Stimulated activated CD4-positive, alpha-beta T cell treated with anti-CD3 and anti-CD28 coated beads, Interleukin-4, amount 100 ng/mL, for 4 hours (primary cell): ENCODE results near the gene SIGLEC8.
"Not testable (repeated sequence)": the region's sequence is repeated elsewhere in the genome, so short reads cannot be mapped to it uniquely, and the experiment has no call there.

ENCODE experiments used
- DNase-seq, 2 experiments: peaks; one replicate each; pipeline ENCODE4 v3.0.0-alpha.2; 2020

SIGLEC8 gene

DNA sequence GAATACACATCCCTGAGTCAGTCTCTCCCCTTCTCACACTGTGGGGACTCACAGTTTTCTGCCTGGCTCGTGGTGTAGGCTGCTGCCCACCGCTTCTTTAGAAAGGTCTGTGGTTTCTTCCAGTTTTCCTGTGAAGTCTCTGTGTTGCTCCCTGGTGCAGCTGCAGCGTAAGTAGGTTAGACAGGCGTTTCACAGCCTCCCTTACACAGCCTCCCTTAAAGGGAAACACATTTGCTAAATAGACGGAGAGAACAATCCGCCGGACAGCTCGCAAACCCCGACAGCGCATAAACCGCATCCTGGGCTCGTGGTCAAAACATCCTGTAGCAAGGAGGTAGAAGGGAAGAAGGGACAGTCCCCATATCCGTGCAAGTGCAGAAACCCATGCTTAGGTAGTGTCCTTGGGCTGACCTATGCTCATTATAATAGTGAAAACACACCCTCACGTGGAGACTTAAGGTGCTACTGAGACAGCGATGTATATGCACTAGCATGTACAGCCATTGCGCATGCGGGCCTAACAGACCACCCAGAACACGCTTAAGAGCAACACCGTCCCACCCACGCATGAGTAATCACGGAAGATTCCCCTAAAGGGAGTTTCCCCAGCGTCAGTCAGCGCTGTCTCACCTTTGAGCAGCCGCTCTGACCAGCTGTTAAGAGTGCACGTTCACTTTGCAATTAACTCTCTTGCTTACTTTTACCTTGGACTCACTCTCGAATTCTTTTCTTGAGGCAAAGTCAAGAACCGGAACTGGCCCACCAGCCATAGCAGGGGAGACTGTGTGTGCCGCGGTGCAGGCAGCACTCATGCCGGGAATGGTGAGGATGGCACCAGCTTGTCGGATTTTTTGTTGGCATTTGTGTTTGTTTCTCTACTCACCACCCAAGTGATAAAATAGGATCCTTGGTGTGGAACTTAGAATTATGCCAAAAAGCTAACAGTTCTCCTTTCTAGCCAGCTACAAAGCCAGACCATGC is 16.6 kb downstream of the SIGLEC8 start:
- peak; percentile 72 to 95 for DNase-seq

DNA sequence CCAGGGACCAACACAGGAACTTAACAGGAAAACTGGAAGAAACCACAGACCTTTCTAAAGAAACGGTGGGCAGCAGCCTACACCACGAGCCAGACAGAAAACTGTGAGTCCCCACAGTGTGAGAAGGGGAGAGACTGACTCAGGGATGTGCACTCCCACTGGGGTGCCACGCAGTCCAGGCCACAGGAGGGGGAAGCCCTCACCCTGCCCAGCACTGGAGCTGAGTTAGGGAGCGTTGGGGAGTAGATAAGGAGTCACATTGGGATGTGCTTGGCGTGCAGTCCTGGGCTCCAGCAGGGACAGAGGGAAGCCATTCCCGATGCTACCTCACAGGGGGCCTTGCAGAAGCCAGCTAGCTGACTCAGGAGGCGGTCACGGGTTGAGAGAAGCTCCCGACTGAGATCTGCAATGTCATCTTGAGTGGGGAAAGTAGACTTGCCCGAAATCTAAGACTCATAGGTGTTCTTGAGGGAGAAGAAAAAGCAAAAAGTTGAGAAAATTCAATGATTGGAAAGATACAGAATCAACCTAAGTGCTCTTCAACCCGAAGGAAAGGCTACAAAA is 17.3 kb downstream of the SIGLEC8 start:
- DNase-seq: peak; percentile 47 to 81

DNA sequence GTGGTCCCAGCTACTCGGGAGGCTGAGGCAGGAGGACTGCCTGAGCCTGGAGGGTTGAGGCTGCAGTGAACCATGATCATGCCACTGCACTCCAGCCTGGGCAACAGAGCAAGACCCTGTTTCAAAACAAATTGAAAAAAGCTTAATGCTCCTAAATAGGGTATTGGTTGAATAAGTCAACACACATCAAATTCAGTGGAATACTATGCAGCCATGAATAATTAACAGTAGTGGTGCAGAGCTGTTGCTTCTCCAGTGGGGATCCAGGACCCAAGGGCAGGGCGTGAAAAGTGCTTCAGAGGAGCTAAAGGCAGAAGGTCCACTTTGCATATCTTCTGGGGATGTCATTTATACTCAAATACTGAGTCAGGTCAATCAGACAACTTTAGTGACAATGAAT is 18.2 kb downstream of the SIGLEC8 start:
- no peak for DNase-seq

DNA sequence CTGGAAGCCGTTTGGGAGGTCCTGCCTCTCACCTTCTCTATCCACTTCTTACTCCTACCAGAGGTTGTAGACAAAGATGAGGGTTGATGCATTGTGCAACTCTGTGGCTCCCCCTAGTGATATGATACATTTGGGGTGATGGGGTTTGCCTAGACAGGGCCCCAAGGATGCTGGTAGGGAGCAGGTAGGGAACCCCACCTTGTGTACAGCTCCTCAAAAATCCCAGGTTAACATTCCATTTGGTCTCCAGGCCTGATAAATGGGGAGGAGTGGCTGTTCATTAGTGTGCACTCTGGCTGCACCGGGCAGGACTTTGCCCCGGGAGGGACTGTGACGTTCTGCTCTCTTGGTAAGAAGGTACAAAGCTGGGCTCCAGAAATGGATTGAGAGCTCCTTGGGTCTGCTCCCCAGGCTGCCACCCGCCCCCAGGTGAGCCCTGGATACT is 19.2 kb downstream of the SIGLEC8 start:
- DNase-seq: peak in 1 of 2 experiments; percentile 25

DNA sequence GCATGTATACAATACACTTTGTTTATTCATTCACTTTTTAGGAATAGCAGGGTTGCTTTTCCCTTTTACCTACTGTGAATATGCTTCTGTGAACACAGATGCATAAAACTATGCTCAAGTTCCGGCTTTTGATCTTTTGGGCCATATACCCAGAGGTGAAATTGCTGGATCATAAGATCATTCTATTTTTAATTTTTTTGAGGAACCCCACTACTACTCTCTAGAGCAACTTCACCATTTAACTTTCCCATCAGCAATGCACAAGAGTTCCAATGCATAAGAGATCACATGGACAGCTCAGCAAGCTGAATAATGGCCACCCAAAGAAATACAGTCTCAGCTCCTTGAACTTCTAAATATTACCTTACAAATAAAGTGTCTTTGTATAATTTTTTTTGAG is 23.8 kb downstream of the SIGLEC8 start:
- DNase-seq: no peak

DNA sequence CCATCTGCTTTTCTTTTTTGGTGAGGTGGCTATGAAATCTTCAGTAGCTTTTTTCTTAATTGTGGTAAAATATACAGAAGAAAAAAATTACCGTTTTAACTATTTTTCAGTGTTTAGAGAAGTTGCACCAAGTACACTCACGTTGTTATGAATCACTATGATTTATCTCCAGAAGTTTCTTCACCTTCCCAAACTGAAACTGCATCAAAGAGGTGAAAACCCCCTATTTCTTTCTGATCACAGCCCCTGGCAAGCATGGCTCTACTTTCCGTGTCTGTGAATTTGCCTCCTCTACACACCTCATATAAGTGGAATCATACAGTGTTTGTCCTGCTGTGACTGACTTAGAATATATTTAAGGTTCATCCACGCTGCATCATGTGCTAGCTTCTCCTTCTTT is 25.2 kb downstream of the SIGLEC8 start:
- no peak for DNase-seq

DNA sequence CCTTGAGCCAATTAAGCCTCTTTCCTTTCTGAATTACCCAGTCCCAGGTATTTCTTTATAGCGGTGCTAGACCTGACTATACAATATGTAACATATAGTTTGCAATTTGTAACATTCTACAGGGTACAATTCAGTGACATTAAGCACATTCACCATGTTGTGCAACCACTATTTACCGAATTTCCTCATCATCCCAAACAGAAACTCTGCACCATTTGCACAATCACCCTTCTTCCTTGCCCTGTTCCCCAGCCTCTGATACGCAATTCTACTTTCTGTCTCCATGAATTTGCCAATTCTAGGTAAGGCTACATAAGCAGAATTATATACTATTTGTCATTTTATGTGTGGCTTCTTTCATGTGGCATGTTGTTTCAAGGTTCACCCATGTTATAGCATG is 27.1 kb downstream of the SIGLEC8 start:
- DNase-seq: no peak

- DNase-seq: no peak
Measured at GRCh38 chr19:51430221-51430620, 28.0 kb downstream of the SIGLEC8 start.

- DNase-seq: no peak
Measured at GRCh38 chr19:51427201-51427600, 31.1 kb downstream of the SIGLEC8 start.

- peak; percentile 69 to 92 for DNase-seq
Measured at GRCh38 chr19:51422053-51422448, 36.2 kb downstream of the SIGLEC8 start.

DNA sequence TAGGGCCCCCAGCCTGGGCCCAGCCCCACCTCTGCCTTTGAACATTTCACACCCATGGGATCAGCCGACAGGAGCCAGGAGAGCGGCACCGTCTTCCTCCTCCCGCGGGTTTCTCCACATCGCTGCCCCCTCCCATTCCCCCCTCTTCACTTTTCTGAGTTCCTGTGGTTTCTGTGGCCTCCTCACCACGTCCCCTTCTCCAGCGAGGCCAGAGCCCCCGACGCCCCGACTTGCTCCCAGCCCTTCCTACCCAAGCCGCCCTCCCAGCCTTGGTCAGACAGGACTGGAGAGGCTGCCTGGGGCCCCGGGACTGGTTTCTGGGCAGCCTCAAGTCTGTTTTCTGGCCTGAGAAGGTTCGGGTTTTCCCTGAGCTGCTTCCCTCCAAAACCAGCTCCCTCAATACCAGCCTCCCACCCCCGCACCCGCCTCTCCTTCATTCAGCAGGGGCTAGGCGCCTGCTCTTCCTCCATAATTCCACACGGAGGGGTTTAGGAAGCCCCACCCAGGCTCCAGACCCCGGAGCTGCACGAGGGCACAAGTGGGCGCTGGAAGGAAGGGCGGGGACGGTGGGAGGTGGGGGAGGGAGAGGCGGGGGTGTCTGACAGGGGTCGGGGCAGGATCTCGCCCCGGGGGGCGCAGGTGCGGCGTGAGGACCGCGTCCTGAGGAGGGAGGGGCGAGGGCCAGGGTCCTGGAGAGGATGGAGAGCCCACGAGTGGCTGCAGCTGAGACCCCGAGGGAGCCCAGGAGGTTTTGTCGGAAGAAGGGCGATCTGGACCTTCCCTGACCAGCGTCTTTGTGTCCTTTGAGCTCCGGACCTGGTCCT is 36.8 kb downstream of the SIGLEC8 start:
- no peak for DNase-seq

GRCh38 chr19:51420511-51420910 is 37.7 kb downstream of the SIGLEC8 start:
- not testable (repeated sequence) for DNase-seq

DNA sequence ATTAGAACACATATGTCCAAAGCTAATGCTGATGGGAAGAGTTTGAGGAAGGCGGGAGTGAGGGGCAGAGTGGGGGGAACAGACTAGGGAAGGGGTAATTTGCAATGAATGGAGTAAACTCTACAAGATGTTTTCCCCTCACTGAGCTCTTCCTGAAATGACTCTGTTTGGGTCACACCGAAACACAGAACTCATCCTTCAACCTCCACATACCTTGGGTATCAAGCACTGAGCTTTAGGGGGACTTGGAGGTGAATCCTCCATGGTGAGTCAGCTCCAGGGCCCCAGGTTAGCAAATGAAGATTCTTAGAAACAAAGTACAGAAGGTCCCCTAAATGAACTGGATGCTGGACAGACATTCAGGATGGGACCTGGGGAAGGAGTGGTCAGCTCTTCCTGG is 39.5 kb downstream of the SIGLEC8 start:
- DNase-seq: no peak

- no peak for DNase-seq
Measured at GRCh38 chr19:51417810-51418157, 40.5 kb downstream of the SIGLEC8 start.

GRCh38 chr19:51417107-51417809 is 41.0 kb downstream of the SIGLEC8 start, which contains the start of gene SIGLEC10:
Gene SIGLEC10 (minus strand): TSS chr19:51417642. CDS start chr19:51417581, 61 bp downstream.
- DNase-seq: no peak

DNA sequence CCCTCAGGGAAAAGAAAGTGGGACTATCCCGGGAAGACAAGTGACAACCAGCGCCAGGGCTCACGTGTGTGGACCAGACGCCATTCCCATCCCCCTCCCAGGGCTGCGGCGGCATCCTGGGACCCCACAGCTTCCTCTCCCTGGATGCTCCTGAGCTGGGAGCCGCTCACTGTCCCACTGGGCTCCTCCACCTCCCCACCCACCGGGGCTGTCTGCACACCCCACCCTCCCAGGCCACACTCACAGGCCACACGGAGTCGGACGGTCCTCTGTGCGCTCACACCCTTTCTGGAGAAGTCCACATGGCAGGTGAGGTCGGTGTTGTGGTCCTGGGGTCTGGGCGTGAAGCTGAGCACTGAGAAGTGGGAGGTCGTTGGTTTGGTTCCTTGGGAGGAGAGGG is 41.8 kb downstream of the SIGLEC8 start:
- DNase-seq: not testable (repeated sequence)

DNA sequence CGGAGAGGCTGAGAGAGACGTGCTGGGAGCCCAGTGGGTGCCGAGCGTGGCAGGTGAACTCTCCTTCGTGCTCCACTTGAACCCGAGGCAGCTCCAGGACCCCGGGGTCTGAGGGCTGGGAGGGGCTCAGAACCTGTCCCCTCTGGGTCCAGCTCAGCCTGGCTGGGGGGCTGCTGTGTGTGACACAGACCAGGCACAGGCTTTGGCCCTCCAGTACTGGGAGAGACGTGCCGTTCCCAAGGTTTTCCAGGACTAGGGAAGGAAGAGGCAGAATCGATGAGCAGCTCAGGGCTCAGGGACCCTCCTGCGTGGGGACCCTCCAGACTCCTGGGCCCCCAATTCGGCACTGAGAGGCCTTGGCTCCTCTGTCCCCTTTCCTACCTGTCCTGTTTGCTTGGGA is 43.1 kb downstream of the SIGLEC8 start:
- DNase-seq: no peak

DNA sequence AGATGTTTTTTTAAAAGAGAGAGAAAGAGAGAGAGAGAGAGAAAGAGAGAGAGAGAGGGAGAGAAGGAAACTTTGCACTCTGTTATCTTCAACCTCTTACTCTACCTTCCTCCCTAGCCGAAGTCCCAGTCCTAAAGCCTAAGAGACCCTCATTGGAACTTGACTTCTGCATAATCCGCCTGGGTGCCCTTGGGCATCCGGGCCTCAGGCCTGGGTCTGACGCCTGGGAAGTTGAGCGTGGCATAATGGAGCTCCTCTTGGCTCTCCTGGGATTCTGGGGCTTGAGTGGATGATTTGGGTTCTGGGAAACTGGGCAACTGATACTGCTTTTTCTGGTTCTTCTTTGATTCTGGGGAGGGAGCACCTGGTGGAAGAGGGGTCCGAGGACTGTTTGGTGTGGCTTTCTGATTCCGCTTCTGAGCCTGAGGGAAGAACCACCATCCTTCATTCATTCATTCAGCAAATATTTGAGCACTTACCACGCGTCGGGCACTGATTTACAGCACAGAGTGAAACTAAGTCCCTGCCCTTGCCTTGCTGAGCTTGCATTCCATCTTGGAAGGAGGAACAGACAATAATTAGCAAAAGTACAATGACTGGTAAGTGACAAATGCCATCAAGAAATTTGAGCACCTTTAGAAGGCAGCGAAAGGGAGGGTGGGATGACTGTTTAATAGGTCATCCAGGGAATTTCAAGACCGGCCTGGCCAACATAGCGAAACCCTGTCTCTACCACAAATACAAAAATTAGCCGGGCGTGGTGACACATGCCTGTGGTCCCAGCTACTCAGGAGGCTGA is 47.1 kb downstream of the SIGLEC8 start:
- DNase-seq: no peak

DNA sequence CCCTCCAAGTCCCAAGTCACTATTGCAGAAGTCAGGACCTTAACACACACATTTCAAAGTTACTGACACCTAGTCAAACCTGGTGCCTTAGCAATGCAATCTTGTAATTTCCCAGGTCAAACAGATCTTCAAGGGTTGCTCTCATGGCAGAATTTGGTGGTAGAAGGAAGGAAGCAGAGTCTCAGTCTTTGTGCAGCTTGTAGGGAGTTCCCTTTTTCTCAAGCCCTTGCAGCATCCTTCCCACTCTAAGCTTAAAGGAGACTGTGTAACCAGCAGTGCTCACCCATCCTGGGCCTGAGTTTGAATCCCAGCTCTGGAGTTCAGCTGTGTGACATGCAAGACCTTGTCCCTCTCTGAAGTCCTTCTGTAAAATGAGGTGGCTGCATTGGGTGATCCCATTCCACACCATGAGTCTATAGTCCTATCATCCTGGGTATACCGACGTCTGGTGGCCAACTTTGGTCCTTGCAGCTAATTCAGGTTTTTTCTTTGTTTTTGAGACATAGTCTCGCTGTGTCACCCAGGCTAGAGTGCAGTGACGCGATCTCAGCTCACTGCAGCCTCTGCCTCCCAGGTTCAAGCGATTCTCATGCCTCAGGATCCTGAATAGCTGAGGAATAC is 50.6 kb downstream of the SIGLEC8 start:
- DNase-seq: peak in 1 of 2 experiments; percentile 18

- no peak for DNase-seq
Measured at GRCh38 chr19:51402117-51402516, 56.1 kb downstream of the SIGLEC8 start.
